T-helper 9 cell (primary cell): ENCODE data around the gene SSNA1.
A peak's percentile ranks its signal among the peaks of the same experiment; 100 is the strongest.

Experiments used
- DNase-seq: peaks from one replicate; pipeline ENCODE4 v3.0.0-alpha.2; 2020
- total RNA-seq, 2 donors: gene quantifications; one replicate each; lab custom pipeline; 2026; lab: John Stamatoyannopoulos, UW

SSNA1 gene
- total RNA-seq: 26.3 to 49.8 reads per million in 2 donors

GRCh38 chr9:137188490-137189296 is at the start of gene SSNA1, which contains the start of gene ANAPC2:
Gene SSNA1 (plus strand): TSS chr9:137188676. CDS start chr9:137188727, 51 bp downstream.
Gene ANAPC2 (minus strand): TSS chr9:137188560. CDS start chr9:137188532, 28 bp downstream.
- peak; percentile 94 for DNase-seq

- peak; percentile 34 for DNase-seq
These were observed 49.6 kb upstream of the SSNA1 start, which contains the start of gene GRIN1 for GRCh38 chr9:137138722-137139467. Gene GRIN1 (plus strand): TSS chr9:137139154. CDS start chr9:137139487, 333 bp downstream.

- no peak for DNase-seq
These were observed 48.9 kb upstream of the SSNA1 start for GRCh38 chr9:137139468-137140150.

- DNase-seq: no peak
These were observed 48.1 kb upstream of the SSNA1 start for GRCh38 chr9:137140151-137141012.

- no peak for DNase-seq
These were observed 47.2 kb upstream of the SSNA1 start for GRCh38 chr9:137141050-137141810.

GRCh38 chr9:137141976-137142936 is 46.2 kb upstream of the SSNA1 start:
- no peak for DNase-seq

GRCh38 chr9:137143459-137143858 is 45.0 kb upstream of the SSNA1 start:
- DNase-seq: no peak

GRCh38 chr9:137145731-137146526 is 42.5 kb upstream of the SSNA1 start:
- no peak for DNase-seq

- no peak for DNase-seq
These were observed 42.0 kb upstream of the SSNA1 start for GRCh38 chr9:137146527-137146918.

GRCh38 chr9:137147091-137147792 is 41.2 kb upstream of the SSNA1 start:
- no peak for DNase-seq

- no peak for DNase-seq
These were observed 40.7 kb upstream of the SSNA1 start for GRCh38 chr9:137147793-137148160.

GRCh38 chr9:137148242-137148641 is 40.2 kb upstream of the SSNA1 start:
- no peak for DNase-seq

GRCh38 chr9:137148661-137149060 is 39.8 kb upstream of the SSNA1 start:
- DNase-seq: no peak

GRCh38 chr9:137149363-137149762 is 39.1 kb upstream of the SSNA1 start:
- DNase-seq: no peak

GRCh38 chr9:137149942-137150616 is 38.4 kb upstream of the SSNA1 start:
- no peak for DNase-seq

GRCh38 chr9:137150617-137151457 is 37.6 kb upstream of the SSNA1 start:
- DNase-seq: no peak

- no peak for DNase-seq
These were observed 35.6 kb upstream of the SSNA1 start for GRCh38 chr9:137152844-137153405.
